RWPE1 (cell line): ENCODE data around the gene KDELR1.

ENCODE experiments used
- CTCF ChIA-PET: fragments of 350-600 bp; sonication (Branson Sonifier 250); formaldehyde crosslinking; extraction: SDS; loops from one replicate; lab custom pipeline; 2021; lab: Yijun Ruan, JAX
- POLR2A ChIA-PET: fragments of 400-600 bp; formaldehyde crosslinking; extraction: SDS; loops from one replicate; lab custom pipeline; 2020; ENCODE audit warnings: antibody characterized with exemption; ENCODE audit not compliant: low non-redundant PET; lab: Yijun Ruan, JAX
- DNase-seq: peaks from one replicate; pipeline ENCODE4 v3.0.0; 2012; ENCODE audit warnings: low spot score
- H3K27ac ChIP-seq: fragments of 450-650 bp; 2 replicates; pipeline ENCODE4 v1.5.1; 2017
- CTCF ChIP-seq: fragments of 450-650 bp; conservative IDR thresholded peaks from 2 replicates; pipeline ENCODE4 v1.5.1; 2017; ENCODE audit warnings: low read depth, mild to moderate bottlenecking

Gene KDELR1

GRCh38 chr19:48419158-48419920, 28.0 kb upstream of the KDELR1 start:
- POLR2A ChIA-PET = no interaction called here
- TF ChIP-seq CTCF = no peak
- H3K27ac ChIP-seq = no peak overlapping the region
- no peak for DNase-seq
- CTCF ChIA-PET = interaction anchor here (0.7 kb wide), 1 partner anchor 29 kb away, joined by 6 read pairs; no protein-coding TSS in a partner anchor

- DNase-seq = no peak
- no peak for TF ChIP-seq CTCF
- peak overlapping the region; percentile 13; the same call in 1 of the 2 replicates for H3K27ac ChIP-seq
- CTCF ChIA-PET = interaction anchor here (0.6 kb wide), 1 partner anchor 11 kb away, joined by 3 read pairs; no protein-coding TSS in a partner anchor
- POLR2A ChIA-PET = no interaction called here
Observed at GRCh38 chr19:48418317-48419064, 27.1 kb upstream of the KDELR1 start.

GRCh38 chr19:48417421-48417820, 26.1 kb upstream of the KDELR1 start:
- POLR2A ChIA-PET = no interaction called here
- CTCF ChIA-PET = interaction anchor here (0.6 kb wide), 1 partner anchor 56 kb away, joined by 3 read pairs; no protein-coding TSS in a partner anchor
- DNase-seq = no peak
- H3K27ac ChIP-seq = 0 out of 2 replicates have a peak overlapping the region, but pooled peaks have one; percentile 4
- TF ChIP-seq CTCF = no peak

GRCh38 chr19:48415806-48416221, 24.5 kb upstream of the KDELR1 start:
- DNase-seq = no peak
- 0 out of 2 replicates have a peak overlapping the region, but pooled peaks have one; percentile 12 for H3K27ac ChIP-seq
- POLR2A ChIA-PET = no interaction called here
- CTCF ChIA-PET = no interaction called here
- TF ChIP-seq CTCF = no peak

- DNase-seq = peak; percentile 71
- POLR2A ChIA-PET = no interaction called here
- no peak overlapping the region for H3K27ac ChIP-seq
- TF ChIP-seq CTCF = no peak
- CTCF ChIA-PET = interaction anchor here (0.5 kb wide), 1 partner anchor 149 kb away, joined by 3 read pairs; no protein-coding TSS in a partner anchor
Observed at GRCh38 chr19:48415395-48415794, 24.0 kb upstream of the KDELR1 start.

- no peak for TF ChIP-seq CTCF
- H3K27ac ChIP-seq = peak overlapping the region; percentile 44
- ChIA-PET POLR2A (no interaction called here), CTCF (interaction anchor here (0.5 to 0.7 kb wide), 2 partner anchors 76 to 123 kb away, joined by 3 read pairs; no protein-coding TSS in a partner anchor)
- DNase-seq = no peak
Observed at GRCh38 chr19:48413879-48414587, 22.7 kb upstream of the KDELR1 start.
